Natural killer cell (primary cell): ENCODE measurements around the gene ERCC5. TPM values are rescaled to one million over a fixed set of nuclear protein-coding genes. Genes with fewer than 3 reads are reported as not detected.

Source experiments
- ATAC-seq, 3 donors: fragments of 150-1000 bp in 2 of 3; fragments of 200-7000 bp in 1 of 3; cut with Tn5 transposase; 1 replicate in 1 of 3; 2 replicates in 2 of 3; pipeline ENCODE4 v1.10.0; 2021; ENCODE audit warnings: mild to moderate bottlenecking in 2 of 3, moderate library complexity in 2 of 3
- DNase-seq, 2 donors: peaks; one replicate each; pipeline versions ENCODE4 v3.0.0 to v3.0.0-alpha.2; 2013 to 2021; ENCODE audit warnings: mixed read lengths in 1 of 2
- H3K27ac ChIP-seq: one replicate; pipeline ENCODE4 v1.5.1; 2013; ENCODE audit warnings: mild to moderate bottlenecking, low read length
- H3K27me3 ChIP-seq: one replicate; pipeline ENCODE4 v1.6.1; 2013; ENCODE audit warnings: low read length; ENCODE audit not compliant: control insufficient read depth, insufficient read depth
- H3K36me3 ChIP-seq: one replicate; pipeline ENCODE4 v1.6.1; 2013; ENCODE audit warnings: low read length; ENCODE audit not compliant: control insufficient read depth, insufficient read depth
- H3K4me1 ChIP-seq: one replicate; pipeline ENCODE4 v1.6.1; 2013; ENCODE audit warnings: low read length; ENCODE audit not compliant: control insufficient read depth, insufficient read depth
- H3K4me3 ChIP-seq: one replicate; pipeline ENCODE4 v1.5.1; 2013; ENCODE audit warnings: low read length
- H3K9me3 ChIP-seq: one replicate; pipeline ENCODE4 v1.6.1; 2013; ENCODE audit warnings: low read length; ENCODE audit not compliant: control insufficient read depth, insufficient read depth
- H3K27ac Mint-ChIP-seq, 2 donors: one replicate each; pipeline ENCODE4 v1.8.0; 2022; ENCODE audit warnings: mild to moderate bottlenecking in 2 of 2, mixed read lengths in 2 of 2, moderate library complexity in 1 of 2
- H3K27me3 Mint-ChIP-seq, 2 donors: one replicate each; pipeline ENCODE4 v1.8.0; 2022; ENCODE audit warnings: low read depth in 2 of 2, mixed read lengths in 2 of 2
- H3K36me3 Mint-ChIP-seq: one replicate; pipeline ENCODE4 v1.8.0; 2022; ENCODE audit warnings: mixed read lengths
- H3K4me1 Mint-ChIP-seq, 2 donors: one replicate each; pipeline ENCODE4 v1.8.0; 2022; ENCODE audit warnings: mixed read lengths in 2 of 2
- H3K4me3 Mint-ChIP-seq: one replicate; pipeline ENCODE4 v1.8.0; 2022; ENCODE audit warnings: mild to moderate bottlenecking, moderate library complexity, mixed read lengths
- H3K9me3 Mint-ChIP-seq, 2 donors: one replicate each; pipeline ENCODE4 v1.8.0; 2022; ENCODE audit warnings: mixed read lengths in 2 of 2
- CTCF ChIP-seq: fragments of 200-600 bp; IDR thresholded peaks from one replicate; pipeline ENCODE4 v1.8.0; 2022; ENCODE audit warnings: antibody characterized with exemption
- WGBS: methylation state at CpG from one replicate; pipeline ENCODE4 v1.1.7; 2013; ENCODE audit warnings: missing lambda C conversion rate; ENCODE audit not compliant: insufficient coverage; 5-methylcytosine and 5-hydroxymethylcytosine counted together
- intact Hi-C: fragments of 100-400 bp; cut with micrococcal nuclease; formaldehyde crosslinking; loops from one replicate; pipeline ENCODE4 v1.14.2; 2022
- total RNA-seq, 4 donors: library from RNA; stranded (reverse); fragments of 120-200 nt in 1 of 4; gene quantifications; one replicate each; pipeline versions ENCODE4 v1.2.3 to v1.2.4, GENCODE V29; 2013 to 2022

The ERCC5 gene
- total RNA-seq, 3 donors from 2014 or later (not counting 1 experiment from before 2014, with no cell fraction given) = 110 to 127 (median 126) TPM

GRCh38 chr13:102852556-102852955, 6.7 kb downstream of the ERCC5 start:
- no peak for TF ChIP-seq CTCF
- H3K4me1 ChIP-seq = peaks cover 16% of the 10 kb centered on the region
- DNase-seq (no peak), ATAC-seq (no peak)
- peak overlapping the region; percentile 70 to 78 for H3K27ac Mint-ChIP-seq
- intact Hi-C loops = no loop called here
- no peaks in the 10 kb centered on the region for H3K9me3 ChIP-seq
- no peak overlapping the region for H3K4me3 ChIP-seq
- H3K4me3 Mint-ChIP-seq = no peak overlapping the region
- H3K9me3 Mint-ChIP-seq = no peaks in the 10 kb centered on the region
- peaks cover 47 to 56% of the 10 kb centered on the region in 2 donors for H3K4me1 Mint-ChIP-seq
- no peaks in the 10 kb centered on the region for H3K27me3 ChIP-seq
- no peak overlapping the region for H3K27ac ChIP-seq
- WGBS = 99% methylated on average over 3 of the region's 3 CpGs
- H3K36me3 Mint-ChIP-seq = peaks cover 13% of the 10 kb centered on the region
- no peaks in the 10 kb centered on the region for H3K27me3 Mint-ChIP-seq
- peaks cover 49% of the 10 kb centered on the region for H3K36me3 ChIP-seq

- Mint-ChIP-seq H3K27ac (peak overlapping the region; percentile 78 to 88), H3K36me3 (peaks cover 27% of the 10 kb centered on the region), H3K4me3 (peak overlapping the region; percentile 26), H3K4me1 (peaks cover 39 to 48% of the 10 kb centered on the region in 2 donors), H3K27me3 (no peaks in the 10 kb centered on the region), H3K9me3 (no peaks in the 10 kb centered on the region)
- 96% methylated on average over 6 of the region's 7 CpGs for WGBS
- Histone ChIP-seq H3K9me3 (no peaks in the 10 kb centered on the region), H3K27ac (no peak overlapping the region), H3K4me3 (no peak overlapping the region), H3K27me3 (no peaks in the 10 kb centered on the region), H3K4me1 (peaks cover 9% of the 10 kb centered on the region), H3K36me3 (peaks cover 68% of the 10 kb centered on the region)
- no peak for TF ChIP-seq CTCF
- peak; percentile 55 to 82 (median 72) for ATAC-seq
- intact Hi-C loops = no loop called here
- DNase-seq = peak in 1 of 2 donors; percentile 52
Observed at GRCh38 chr13:102854675-102855074, 8.8 kb downstream of the ERCC5 start.

GRCh38 chr13:102856557-102856956, 10.7 kb downstream of the ERCC5 start:
- peaks cover 83% of the 10 kb centered on the region for H3K36me3 ChIP-seq
- H3K27ac ChIP-seq = no peak overlapping the region
- H3K4me1 Mint-ChIP-seq = peaks cover 33 to 42% of the 10 kb centered on the region in 2 donors
- ATAC-seq = no peak
- TF ChIP-seq CTCF = no peak
- H3K27me3 Mint-ChIP-seq = no peaks in the 10 kb centered on the region
- peaks cover 9% of the 10 kb centered on the region for H3K4me1 ChIP-seq
- H3K4me3 Mint-ChIP-seq = no peak overlapping the region
- WGBS = 83% methylated on average over 6 of the region's 6 CpGs
- intact Hi-C loops = no loop called here
- peaks cover 34% of the 10 kb centered on the region for H3K36me3 Mint-ChIP-seq
- H3K9me3 Mint-ChIP-seq = no peaks in the 10 kb centered on the region
- H3K9me3 ChIP-seq = no peaks in the 10 kb centered on the region
- H3K4me3 ChIP-seq = no peak overlapping the region
- H3K27ac Mint-ChIP-seq = peak overlapping the region; percentile 43 to 45
- H3K27me3 ChIP-seq = no peaks in the 10 kb centered on the region
- no peak for DNase-seq

GRCh38 chr13:102862624-102863210, 16.9 kb downstream of the ERCC5 start:
- H3K4me1 Mint-ChIP-seq = peaks cover 41 to 44% of the 10 kb centered on the region in 2 donors
- peaks cover 64% of the 10 kb centered on the region for H3K36me3 Mint-ChIP-seq

More at GRCh38 chr13:102862624-102863210, 16.9 kb downstream of the ERCC5 start:
- no peak overlapping the region for H3K27ac ChIP-seq
- Mint-ChIP-seq H3K27ac (no peak overlapping the region), H3K9me3 (no peaks in the 10 kb centered on the region), H3K4me3 (no peak overlapping the region), H3K27me3 (no peaks in the 10 kb centered on the region)
- H3K4me3 ChIP-seq = no peak overlapping the region
- TF ChIP-seq CTCF = no peak
- peaks cover 95% of the 10 kb centered on the region for H3K36me3 ChIP-seq
- 98% methylated on average over 13 of the region's 13 CpGs for WGBS
- intact Hi-C loops = no loop called here
- no peaks in the 10 kb centered on the region for H3K4me1 ChIP-seq
- no peaks in the 10 kb centered on the region for H3K27me3 ChIP-seq
- no peaks in the 10 kb centered on the region for H3K9me3 ChIP-seq
- ATAC-seq (no peak), DNase-seq (no peak)
